ENCODE data around the gene MAGI1.
"Not testable (repeated sequence)": the region's sequence is repeated elsewhere in the genome, so short reads cannot be mapped to it uniquely, and the experiment has no call there.

The MAGI1 gene

DNA sequence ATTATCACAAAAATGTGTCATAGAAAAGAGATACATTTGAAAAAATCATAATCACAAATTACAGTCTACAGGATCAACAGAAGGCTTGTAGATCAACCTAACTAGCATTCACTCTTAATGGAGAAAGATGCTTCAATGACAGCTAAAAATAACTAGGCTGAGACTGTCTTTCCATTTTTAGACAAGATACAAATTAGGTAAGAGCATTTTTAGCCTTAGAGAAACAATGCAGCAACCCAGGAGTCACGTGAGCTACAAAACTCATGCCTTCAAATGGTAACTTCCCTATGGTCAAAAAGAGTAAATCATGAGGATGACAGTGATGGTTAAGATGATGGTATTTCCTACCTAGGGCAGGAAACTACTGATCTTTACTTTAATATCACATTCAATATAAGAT lies 415.4 kb downstream of the MAGI1 start:
- no peak for DNase-seq
- no peak overlapping the region for H3K27ac Mint-ChIP-seq
- H3K27me3 Mint-ChIP-seq: no peaks in the 10 kb centered on the region
- H3K4me1 Mint-ChIP-seq: no peaks in the 10 kb centered on the region
- no peaks in the 10 kb centered on the region for H3K36me3 Mint-ChIP-seq
- no peak overlapping the region for H3K4me3 Mint-ChIP-seq
- no peaks in the 10 kb centered on the region for H3K9me3 Mint-ChIP-seq
- CTCF ChIA-PET: no interaction called here

DNA sequence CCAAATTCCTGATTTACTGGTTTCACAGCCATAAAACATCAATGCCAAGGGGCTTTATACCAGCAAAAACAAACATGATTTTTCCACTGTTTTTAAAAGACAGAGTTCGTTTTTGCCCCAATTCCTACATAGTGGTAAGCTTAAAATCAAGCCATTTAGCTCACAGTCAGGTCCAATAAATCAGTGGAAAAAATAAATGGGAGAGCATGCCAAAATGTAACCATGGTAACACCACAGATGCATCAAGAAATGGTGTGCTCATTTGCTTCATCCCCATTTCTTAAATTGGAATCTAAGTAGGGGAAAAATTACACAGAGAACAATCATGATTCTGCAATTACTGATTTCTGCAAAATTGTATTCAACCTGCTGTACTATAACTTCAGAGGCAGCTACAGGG lies 418.8 kb downstream of the MAGI1 start:
- Mint-ChIP-seq H3K27ac (no peak overlapping the region), H3K36me3 (no peaks in the 10 kb centered on the region), H3K4me1 (no peaks in the 10 kb centered on the region), H3K4me3 (no peak overlapping the region), H3K27me3 (no peaks in the 10 kb centered on the region), H3K9me3 (no peaks in the 10 kb centered on the region)
- CTCF ChIA-PET: no interaction called here
- DNase-seq: no peak

DNA sequence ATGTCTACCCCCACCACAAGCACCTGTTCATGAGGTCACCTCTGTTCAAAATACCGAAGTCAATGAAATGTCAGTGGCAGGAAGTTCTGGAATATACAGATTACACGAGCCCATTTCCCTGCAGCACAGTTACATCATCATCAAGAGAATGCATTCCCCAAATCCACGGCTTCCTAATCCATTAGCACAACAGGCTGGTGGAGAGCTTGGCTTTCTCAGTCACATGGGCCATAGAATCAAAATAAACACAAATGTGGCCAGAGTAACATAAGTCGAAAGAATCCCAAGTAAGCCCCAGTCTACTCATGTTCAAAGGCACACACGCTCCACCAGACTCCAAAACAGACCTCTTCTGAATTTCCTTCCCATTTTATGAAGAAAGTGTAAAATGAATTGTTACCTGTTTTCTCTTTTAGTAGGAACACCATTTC lies 419.3 kb downstream of the MAGI1 start:
- no peak overlapping the region for H3K4me3 Mint-ChIP-seq
- CTCF ChIA-PET: no interaction called here
- no peak overlapping the region for H3K27ac Mint-ChIP-seq
- no peaks in the 10 kb centered on the region for H3K9me3 Mint-ChIP-seq
- no peaks in the 10 kb centered on the region for H3K4me1 Mint-ChIP-seq
- H3K27me3 Mint-ChIP-seq: no peaks in the 10 kb centered on the region
- no peak for DNase-seq
- H3K36me3 Mint-ChIP-seq: no peaks in the 10 kb centered on the region

DNA sequence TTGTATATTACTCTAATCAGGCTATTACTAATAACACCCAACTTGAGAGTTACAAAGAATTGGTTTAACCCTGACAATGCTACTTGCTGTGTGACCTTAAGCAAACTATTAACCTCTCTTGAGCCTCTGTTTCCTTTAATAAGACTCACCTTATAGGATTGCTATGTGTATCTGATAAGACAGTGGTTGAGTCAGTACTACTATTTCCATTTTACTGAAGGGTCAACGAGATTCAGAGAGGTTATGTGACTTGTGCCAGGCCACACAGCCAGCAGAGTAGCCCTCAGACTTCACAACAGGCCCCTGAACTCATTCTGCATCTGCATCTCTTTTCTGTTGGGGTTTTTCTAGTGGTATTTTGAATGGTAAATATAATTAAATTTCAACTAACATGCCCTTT lies 420.1 kb downstream of the MAGI1 start:
- Mint-ChIP-seq H3K9me3 (no peaks in the 10 kb centered on the region), H3K4me3 (no peak overlapping the region), H3K27ac (no peak overlapping the region), H3K27me3 (no peaks in the 10 kb centered on the region), H3K36me3 (no peaks in the 10 kb centered on the region), H3K4me1 (no peaks in the 10 kb centered on the region)
- DNase-seq: no peak
- CTCF ChIA-PET: no interaction called here

DNA sequence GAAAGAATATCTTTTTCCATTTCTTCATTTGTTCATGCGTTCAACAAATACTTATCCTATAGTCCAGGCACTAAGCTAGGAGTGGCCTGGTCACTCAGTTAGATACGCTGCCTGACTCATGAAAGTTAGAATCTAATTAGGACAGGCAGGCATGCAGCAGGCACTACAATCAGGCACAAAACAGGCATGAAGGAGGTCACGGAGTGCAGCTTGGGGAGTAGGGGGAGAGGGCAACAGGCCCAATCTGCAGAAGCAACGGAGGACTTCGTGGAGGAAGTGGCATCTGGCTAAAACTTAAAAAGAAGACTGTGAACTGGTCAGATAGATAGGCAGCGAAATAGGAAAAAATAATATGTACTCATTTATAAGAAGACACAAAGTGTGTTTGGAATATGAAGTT lies 420.9 kb downstream of the MAGI1 start:
- H3K9me3 Mint-ChIP-seq: no peaks in the 10 kb centered on the region
- CTCF ChIA-PET: no interaction called here
- no peak overlapping the region for H3K4me3 Mint-ChIP-seq
- H3K4me1 Mint-ChIP-seq: no peaks in the 10 kb centered on the region
- H3K36me3 Mint-ChIP-seq: no peaks in the 10 kb centered on the region
- H3K27me3 Mint-ChIP-seq: no peaks in the 10 kb centered on the region
- no peak for DNase-seq
- no peak overlapping the region for H3K27ac Mint-ChIP-seq

DNA sequence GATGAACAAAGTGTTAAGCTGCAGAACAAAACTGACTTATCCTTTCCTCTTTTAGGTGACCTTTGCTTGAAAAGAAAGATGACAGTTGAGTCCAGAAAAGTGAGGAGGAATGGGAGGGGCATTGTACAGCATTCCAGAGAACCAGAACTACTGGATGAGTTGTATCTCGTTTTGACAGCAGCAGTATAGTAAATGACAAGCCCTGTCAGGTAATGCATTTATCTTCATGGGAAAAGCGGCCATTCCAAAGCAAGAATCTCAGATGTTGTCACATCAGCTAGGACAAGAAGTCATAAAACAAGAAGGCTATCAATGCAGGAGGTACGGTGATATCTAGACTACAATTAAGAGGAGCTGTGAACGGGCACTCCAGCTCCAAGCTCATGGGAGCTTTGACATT lies 421.5 kb downstream of the MAGI1 start:
- Mint-ChIP-seq H3K4me3 (no peak overlapping the region), H3K36me3 (no peaks in the 10 kb centered on the region), H3K9me3 (no peaks in the 10 kb centered on the region), H3K27me3 (no peaks in the 10 kb centered on the region), H3K27ac (no peak overlapping the region), H3K4me1 (no peaks in the 10 kb centered on the region)
- no peak for DNase-seq
- CTCF ChIA-PET: no interaction called here

DNA sequence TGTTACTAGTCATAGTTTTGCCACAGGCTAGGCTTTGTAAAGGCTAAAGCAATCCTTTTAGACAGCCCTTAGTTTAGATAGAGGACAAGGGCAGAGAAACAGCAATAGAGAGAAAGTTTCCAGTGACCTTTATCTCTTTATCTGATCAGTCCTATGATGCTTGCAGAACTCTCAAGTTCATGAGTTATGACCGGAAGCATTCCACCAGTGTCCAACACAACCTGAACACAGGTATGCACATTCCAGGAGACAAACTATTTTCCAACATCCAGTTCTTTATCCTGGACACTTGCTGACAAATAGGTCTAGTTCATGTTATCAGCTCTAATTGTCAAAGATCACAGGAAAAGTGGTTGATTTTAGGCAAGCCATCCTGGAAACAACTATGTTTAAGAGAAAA lies 422.2 kb downstream of the MAGI1 start:
- CTCF ChIA-PET: no interaction called here
- H3K9me3 Mint-ChIP-seq: no peaks in the 10 kb centered on the region

DNA sequence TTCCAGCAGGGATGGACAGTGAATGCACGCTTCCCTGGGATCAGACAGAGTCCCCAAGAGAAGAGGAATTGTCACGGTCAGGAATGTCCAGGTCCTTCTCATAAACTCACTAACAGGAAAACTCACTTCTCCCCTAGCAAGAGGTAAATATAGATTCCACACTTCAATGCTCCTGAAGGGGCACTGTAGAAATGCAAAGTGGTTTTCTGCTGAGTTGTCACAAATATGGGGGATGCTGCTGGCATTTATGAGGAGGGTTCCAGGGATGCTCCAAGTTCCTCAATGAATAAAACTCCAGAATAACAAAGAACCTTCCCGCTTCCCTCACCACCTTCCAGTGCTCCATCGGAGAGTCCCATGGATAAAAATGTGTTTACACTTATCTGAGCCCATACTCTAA lies 423.4 kb downstream of the MAGI1 start:
- Mint-ChIP-seq H3K9me3 (no peaks in the 10 kb centered on the region), H3K4me3 (no peak overlapping the region), H3K4me1 (no peaks in the 10 kb centered on the region), H3K36me3 (no peaks in the 10 kb centered on the region), H3K27ac (no peak overlapping the region), H3K27me3 (no peaks in the 10 kb centered on the region)
- CTCF ChIA-PET: no interaction called here
- no peak for DNase-seq

More for the DNA sequence above, 422.2 kb downstream of the MAGI1 start:
- no peak for DNase-seq
- H3K27me3 Mint-ChIP-seq: no peaks in the 10 kb centered on the region
- no peak overlapping the region for H3K4me3 Mint-ChIP-seq
- H3K27ac Mint-ChIP-seq: no peak overlapping the region
- H3K4me1 Mint-ChIP-seq: no peaks in the 10 kb centered on the region
- no peaks in the 10 kb centered on the region for H3K36me3 Mint-ChIP-seq

DNA sequence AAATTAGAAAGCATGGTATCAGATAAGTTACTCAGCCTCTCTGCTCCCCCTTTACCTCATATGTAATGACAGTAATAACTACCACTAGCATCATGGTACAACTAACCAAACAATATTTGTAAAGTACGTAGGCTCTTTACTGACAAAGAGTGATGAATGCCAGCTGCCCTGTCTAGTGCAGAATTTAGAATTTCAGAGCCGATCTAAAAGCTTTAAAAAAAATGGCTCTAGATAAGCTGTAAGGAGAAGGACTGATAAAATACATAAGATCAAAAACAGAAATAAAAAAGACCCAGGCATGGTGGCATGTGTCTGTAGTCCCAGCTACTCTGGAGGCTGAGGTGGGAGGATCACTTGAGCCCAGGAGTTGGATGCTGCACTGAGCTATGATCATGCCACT lies 424.1 kb downstream of the MAGI1 start:
- H3K36me3 Mint-ChIP-seq: no peaks in the 10 kb centered on the region
- H3K4me1 Mint-ChIP-seq: no peaks in the 10 kb centered on the region
- H3K27me3 Mint-ChIP-seq: no peaks in the 10 kb centered on the region
- H3K9me3 Mint-ChIP-seq: no peaks in the 10 kb centered on the region
- no peak overlapping the region for H3K27ac Mint-ChIP-seq
- DNase-seq: no peak
- H3K4me3 Mint-ChIP-seq: no peak overlapping the region
- CTCF ChIA-PET: no interaction called here

DNA sequence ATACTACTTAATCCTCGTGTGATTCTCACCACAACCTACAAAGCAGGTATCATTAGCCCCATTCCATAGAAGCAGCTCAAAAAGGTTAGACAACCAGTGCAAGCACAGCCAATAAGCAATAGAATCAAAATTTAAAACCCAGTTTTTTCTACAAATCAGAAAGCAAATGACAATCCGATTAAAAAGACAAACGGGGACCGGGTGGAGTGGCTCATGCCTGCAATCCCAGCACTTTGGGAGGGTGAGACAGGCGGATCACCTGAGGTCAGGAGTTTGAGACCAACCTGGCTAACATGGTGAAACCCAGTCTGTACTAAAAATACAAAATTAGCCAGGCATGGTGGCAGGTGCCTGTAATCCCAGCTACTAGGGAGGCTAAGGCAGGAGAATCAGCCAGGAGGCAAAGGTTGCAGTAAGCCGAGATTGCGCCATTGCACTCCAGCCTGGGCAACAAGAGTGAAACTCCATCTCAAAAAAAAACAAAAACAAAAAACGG lies 430.7 kb downstream of the MAGI1 start:
- H3K27me3 Mint-ChIP-seq, H3K27ac Mint-ChIP-seq, H3K9me3 Mint-ChIP-seq, DNase-seq, H3K36me3 Mint-ChIP-seq, H3K4me1 Mint-ChIP-seq, CTCF ChIA-PET, H3K4me3 Mint-ChIP-seq: not testable (repeated sequence)

DNA sequence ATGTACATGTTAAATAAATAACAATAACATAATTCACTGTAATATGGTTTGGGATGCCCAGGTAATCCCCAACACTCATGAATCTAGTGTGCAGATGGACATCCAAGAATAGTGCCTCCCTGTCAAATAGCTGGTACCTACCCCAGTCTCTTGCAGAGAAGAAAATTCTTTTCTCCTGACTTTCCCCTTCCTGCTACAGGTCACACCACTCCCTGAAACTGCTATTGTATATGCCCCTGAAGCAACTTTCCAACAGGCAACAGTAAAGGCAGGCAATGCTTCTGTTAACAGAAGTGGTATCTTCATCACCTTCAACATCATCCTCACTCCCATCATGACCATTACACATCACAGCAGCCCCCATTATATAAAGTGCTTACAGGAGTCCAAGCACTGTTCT lies 431.6 kb downstream of the MAGI1 start:
- CTCF ChIA-PET: no interaction called here
- no peak for DNase-seq
- no peaks in the 10 kb centered on the region for H3K36me3 Mint-ChIP-seq
- no peaks in the 10 kb centered on the region for H3K27me3 Mint-ChIP-seq
- H3K27ac Mint-ChIP-seq: no peak overlapping the region
- no peaks in the 10 kb centered on the region for H3K4me1 Mint-ChIP-seq
- no peaks in the 10 kb centered on the region for H3K9me3 Mint-ChIP-seq
- no peak overlapping the region for H3K4me3 Mint-ChIP-seq

DNA sequence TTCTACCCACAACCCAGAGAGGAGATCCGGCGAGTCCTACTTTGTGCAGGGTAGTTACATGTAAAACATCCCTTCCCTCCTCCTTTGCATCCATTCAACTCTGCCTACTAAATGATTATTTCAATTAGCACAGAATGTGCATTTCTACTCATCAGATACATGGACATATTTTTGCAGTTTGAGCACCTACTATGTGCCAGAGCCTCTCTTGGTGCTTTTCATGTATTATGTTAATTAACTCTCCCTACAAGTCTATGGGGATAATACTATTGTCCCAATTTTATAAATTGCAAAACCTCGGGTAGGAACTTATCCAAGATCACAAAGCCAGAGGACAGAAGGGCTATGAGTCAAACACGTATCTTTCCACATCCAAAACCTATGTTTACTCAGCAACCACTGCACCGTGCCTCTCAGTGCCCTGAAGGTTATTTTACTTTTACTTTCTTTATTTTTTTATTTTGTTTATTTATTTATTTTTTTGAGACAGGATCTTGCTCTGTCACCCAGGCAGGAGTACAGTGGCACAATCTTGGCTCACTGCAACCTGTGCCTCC lies 432.8 kb downstream of the MAGI1 start:
- Mint-ChIP-seq H3K27ac (no peak overlapping the region), H3K4me3 (no peak overlapping the region), H3K27me3 (no peaks in the 10 kb centered on the region), H3K4me1 (no peaks in the 10 kb centered on the region), H3K36me3 (no peaks in the 10 kb centered on the region), H3K9me3 (no peaks in the 10 kb centered on the region)
- DNase-seq: no peak
- CTCF ChIA-PET: no interaction called here

DNA sequence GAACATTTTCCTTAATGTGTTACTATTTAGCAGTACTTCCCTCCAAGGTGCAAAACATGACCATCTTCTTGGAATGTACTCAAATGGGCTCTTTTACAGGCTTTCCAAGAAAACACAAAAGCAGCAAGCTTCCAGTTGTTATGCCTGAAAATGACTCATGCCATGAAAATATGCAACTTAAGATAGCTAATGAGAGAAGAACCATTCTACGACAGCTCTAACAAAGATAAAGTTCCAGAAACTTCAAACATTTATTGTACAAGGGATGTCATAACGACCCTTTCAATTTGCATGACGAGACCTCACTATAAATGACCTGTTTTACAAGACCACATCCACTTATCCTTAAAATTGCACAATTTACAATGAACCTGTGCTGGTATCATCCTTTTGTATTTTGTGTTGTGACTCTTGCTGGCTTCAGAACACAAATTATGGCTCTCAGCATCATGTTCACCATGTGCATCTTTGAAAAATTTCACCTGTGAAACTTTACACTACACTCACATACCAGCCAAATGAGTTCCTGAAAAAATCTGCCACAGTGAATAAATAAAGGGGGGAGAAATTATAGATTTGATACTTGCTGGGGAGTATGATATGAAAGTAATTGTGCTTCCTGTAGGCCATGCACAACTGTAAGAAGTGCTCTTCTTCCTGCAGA lies 433.7 kb downstream of the MAGI1 start:
- no peak for DNase-seq
- no peak overlapping the region for H3K4me3 Mint-ChIP-seq
- H3K36me3 Mint-ChIP-seq: no peaks in the 10 kb centered on the region
- H3K27me3 Mint-ChIP-seq: no peaks in the 10 kb centered on the region
- H3K27ac Mint-ChIP-seq: no peak overlapping the region
- H3K4me1 Mint-ChIP-seq: no peaks in the 10 kb centered on the region
- H3K9me3 Mint-ChIP-seq: no peaks in the 10 kb centered on the region
- CTCF ChIA-PET: no interaction called here

DNA sequence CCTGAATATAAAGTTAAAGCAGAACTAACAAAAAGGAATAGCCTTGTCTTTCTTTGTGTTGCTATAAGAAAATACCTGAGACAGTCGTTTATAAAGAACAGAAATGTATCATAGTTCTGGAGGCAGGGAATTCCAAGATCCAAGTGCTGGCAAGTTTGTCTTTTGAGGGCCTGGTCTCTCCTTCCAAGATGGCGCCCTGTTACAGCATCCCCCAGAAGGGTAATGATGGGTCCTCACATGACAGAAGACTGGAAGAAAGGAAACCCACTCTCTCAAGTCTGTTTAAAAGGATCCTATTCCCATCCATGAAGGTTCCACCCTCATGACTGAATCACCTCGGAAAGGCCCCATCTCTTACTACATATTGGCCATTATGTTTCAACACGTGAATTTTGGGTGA lies 435.1 kb downstream of the MAGI1 start:
- no peaks in the 10 kb centered on the region for H3K9me3 Mint-ChIP-seq
- H3K27me3 Mint-ChIP-seq: no peaks in the 10 kb centered on the region
- H3K27ac Mint-ChIP-seq: no peak overlapping the region
- H3K4me1 Mint-ChIP-seq: no peaks in the 10 kb centered on the region
- no peaks in the 10 kb centered on the region for H3K36me3 Mint-ChIP-seq
- no peak overlapping the region for H3K4me3 Mint-ChIP-seq
- DNase-seq: no peak
- CTCF ChIA-PET: no interaction called here

DNA sequence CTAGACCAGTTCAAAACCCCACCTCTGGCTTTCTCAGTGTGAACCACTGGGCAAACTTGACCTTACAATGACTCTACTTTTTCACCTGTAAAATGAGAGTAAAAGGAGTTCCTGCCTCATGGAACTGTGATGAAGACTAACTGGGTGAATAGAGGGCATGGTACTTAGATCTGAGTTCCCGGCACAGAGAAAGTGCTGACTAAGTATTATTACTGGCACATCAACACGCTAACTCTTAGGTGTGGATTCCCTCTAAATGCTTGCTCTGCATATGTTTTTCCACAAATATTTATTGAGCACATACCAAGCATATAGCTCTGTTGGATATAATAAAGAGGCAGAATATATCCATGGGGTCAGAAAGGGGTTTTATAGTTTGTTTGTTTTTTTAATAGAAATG lies 437.8 kb downstream of the MAGI1 start:
- Mint-ChIP-seq H3K4me3 (no peak overlapping the region), H3K9me3 (no peaks in the 10 kb centered on the region), H3K27me3 (peaks cover 13% of the 10 kb centered on the region), H3K27ac (no peak overlapping the region), H3K4me1 (no peaks in the 10 kb centered on the region), H3K36me3 (no peaks in the 10 kb centered on the region)
- DNase-seq: no peak
- CTCF ChIA-PET: no interaction called here

DNA sequence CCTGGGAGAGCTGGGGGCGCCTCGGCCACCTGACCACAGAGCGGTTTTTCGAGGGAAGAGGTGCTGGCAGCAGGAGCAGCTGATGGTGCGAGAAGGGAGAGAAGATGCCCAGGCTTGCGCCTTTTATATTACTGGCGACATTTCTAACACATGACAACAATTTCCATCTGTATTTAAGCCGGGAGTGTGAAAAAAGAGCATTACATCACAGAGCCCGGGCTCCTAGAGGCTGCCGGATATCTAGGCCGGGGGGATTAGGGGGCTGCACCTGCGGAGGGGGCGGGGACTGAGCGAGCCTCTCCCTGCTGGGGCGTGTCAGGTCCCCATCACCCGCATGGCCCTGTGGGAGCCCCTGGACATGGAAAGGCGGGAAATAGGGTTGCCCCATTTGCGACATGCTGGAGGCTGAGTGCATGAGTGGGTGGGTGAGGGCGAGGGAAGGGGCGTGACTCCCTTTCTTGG lies 440.7 kb downstream of the MAGI1 start:
- Mint-ChIP-seq H3K27ac (no peak overlapping the region), H3K9me3 (no peaks in the 10 kb centered on the region), H3K4me3 (no peak overlapping the region), H3K27me3 (peaks cover 13% of the 10 kb centered on the region), H3K36me3 (no peaks in the 10 kb centered on the region), H3K4me1 (no peaks in the 10 kb centered on the region)
- no peak for DNase-seq
- CTCF ChIA-PET: no interaction called here
